Keratinocyte (primary cell): ENCODE results near the gene SPRED1.

Experiments
- EZH2 ChIP-seq: IDR thresholded peaks from one replicate; pipeline ENCODE4 v1.6.1; 2012; ENCODE audit warnings: inconsistent platforms, mild to moderate bottlenecking, low read length, moderate library complexity
- TF ChIP-seq, protein P1 (sequence below), 3 experiments: IDR thresholded peaks in 1 of 3; conservative IDR thresholded peaks in 1 of 3; optimal IDR thresholded peaks in 1 of 3; 2 replicates in 2 of 3; 3 replicates in 1 of 3; pipeline versions ENCODE3 to v1.5.1; 2011; ENCODE audit warnings: low read length in 3 of 3, mild to moderate bottlenecking in 3 of 3, moderate library complexity in 2 of 3, control low read depth in 1 of 3, inconsistent platforms in 1 of 3; ENCODE audit not compliant: insufficient read depth in 2 of 3; ENCODE audit errors: extremely low read depth in 1 of 3

DNA sequence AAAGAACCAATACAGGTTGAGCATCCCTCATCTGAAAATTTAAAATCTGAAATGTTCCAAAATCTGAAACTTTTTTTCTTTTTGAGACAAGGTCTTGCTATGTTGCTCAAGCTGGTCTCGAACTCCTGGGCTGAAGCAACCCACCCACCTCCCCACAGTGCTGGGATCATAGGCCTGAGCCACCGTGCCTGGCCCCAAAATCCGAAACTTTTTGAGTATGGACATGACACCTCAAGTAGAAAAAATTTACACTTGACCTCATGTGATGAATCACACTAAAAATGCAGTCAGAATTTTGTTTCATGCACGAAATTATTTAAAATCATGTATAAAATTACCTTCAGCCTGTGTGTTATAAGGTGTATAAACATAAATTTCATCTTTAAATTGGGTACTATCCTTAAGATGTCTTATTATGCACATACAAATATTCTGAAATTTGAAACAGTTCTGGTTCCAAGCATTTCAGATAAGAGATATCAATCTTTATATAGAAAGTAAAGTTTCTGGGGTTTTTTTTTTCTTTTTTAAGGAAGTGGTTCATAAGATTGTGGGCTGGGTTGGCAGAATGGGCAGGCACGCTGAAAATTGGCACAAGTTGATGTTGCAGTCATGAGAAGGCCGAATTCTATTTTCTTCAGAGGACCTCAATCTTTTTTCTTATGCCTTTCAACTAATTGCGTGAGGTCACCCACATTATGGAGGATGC, 72.5 kb downstream of the SPRED1 start:
- TF ChIP-seq, protein P1, sequence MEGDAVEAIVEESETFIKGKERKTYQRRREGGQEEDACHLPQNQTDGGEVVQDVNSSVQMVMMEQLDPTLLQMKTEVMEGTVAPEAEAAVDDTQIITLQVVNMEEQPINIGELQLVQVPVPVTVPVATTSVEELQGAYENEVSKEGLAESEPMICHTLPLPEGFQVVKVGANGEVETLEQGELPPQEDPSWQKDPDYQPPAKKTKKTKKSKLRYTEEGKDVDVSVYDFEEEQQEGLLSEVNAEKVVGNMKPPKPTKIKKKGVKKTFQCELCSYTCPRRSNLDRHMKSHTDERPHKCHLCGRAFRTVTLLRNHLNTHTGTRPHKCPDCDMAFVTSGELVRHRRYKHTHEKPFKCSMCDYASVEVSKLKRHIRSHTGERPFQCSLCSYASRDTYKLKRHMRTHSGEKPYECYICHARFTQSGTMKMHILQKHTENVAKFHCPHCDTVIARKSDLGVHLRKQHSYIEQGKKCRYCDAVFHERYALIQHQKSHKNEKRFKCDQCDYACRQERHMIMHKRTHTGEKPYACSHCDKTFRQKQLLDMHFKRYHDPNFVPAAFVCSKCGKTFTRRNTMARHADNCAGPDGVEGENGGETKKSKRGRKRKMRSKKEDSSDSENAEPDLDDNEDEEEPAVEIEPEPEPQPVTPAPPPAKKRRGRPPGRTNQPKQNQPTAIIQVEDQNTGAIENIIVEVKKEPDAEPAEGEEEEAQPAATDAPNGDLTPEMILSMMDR (optimal IDR thresholded peaks at IDR 0.05 in 1 of 3, IDR thresholded peaks at IDR 0.05 in 1 of 3, conservative IDR thresholded peaks at IDR 0.05 in 1 of 3; ENCODE audit: extremely low read depth in 1 of 3, insufficient read depth in 2 of 3, low read length in 3 of 3), result no peak
- TF ChIP-seq EZH2, result no peak
